Right cardiac atrium (tissue), 5 donors: ENCODE results near the gene C10orf143. TPM values are rescaled to one million over a fixed set of nuclear protein-coding genes. Genes with fewer than 3 reads are reported as not detected.

Experiments
- ATAC-seq, 2 donors: fragments of 200-7000 bp; cut with Tn5 transposase; one replicate each; pipeline versions ENCODE4 v1.8.0 to v1.9.1; 2020; ENCODE audit warnings: moderate library complexity in 2 of 2, mild to moderate bottlenecking in 1 of 2
- DNase-seq, 3 donors: peaks; one replicate each; pipeline ENCODE4 v3.0.0-alpha.2; 2020
- H3K27ac ChIP-seq: one replicate; pipeline ENCODE4 v1.5.1; 2013; ENCODE audit warnings: mild to moderate bottlenecking, low read length, control low read depth, moderate library complexity
- H3K27me3 ChIP-seq: one replicate; pipeline ENCODE4 v1.6.1; 2013; ENCODE audit not compliant: control insufficient read depth, insufficient read depth
- H3K4me1 ChIP-seq: one replicate; pipeline ENCODE4 v1.6.1; 2013; ENCODE audit warnings: low read length; ENCODE audit not compliant: control insufficient read depth, insufficient read depth
- H3K4me3 ChIP-seq: one replicate; pipeline ENCODE4 v1.5.1; 2013; ENCODE audit warnings: low read length, control low read depth
- H3K9me3 ChIP-seq: one replicate; pipeline ENCODE4 v1.6.1; 2013; ENCODE audit warnings: low read length; ENCODE audit not compliant: control insufficient read depth
- WGBS: extraction: QIAGEN DNeasy Blood & Tissue Kit; methylation state at CpG from one replicate; pipeline ENCODE4 v1.1.7; 2013; 5-methylcytosine and 5-hydroxymethylcytosine counted together
- intact Hi-C, 4 donors: fragments of 100-400 bp; cut with DNase I; formaldehyde crosslinking; loops; one replicate each; pipeline versions ENCODE4 v1.11.0 to v1.14.0; 2022 to 2023
- long read RNA-seq, 4 donors: library from polyadenylated mRNA; unstranded; transcript quantifications; one replicate each; pipeline ENCODE4 v2.0.0, GENCODE V29; 2020 to 2021
- polyA plus RNA-seq: library from polyadenylated mRNA; stranded (reverse); fragments of 200-250 nt; gene quantifications from one replicate; pipeline ENCODE4 v1.2.3, GENCODE V29; 2013
- total RNA-seq, 4 donors: library from RNA; stranded (reverse); fragmentation: NEBNext Ultra II Directional; extraction: Animal tissue kit (Norgen Biotek cat#: 25700); gene quantifications; one replicate each; pipeline ENCODE4 v1.2.1, GENCODE V29; 2021
- donor health status: healthy with polysubstance abuse.
- donor health status: DM: no; HTN: yes; CAD: no.
- donor health status: DM: no; HTN: no; CAD: no.
- donor health status: DM: no; HTN: yes; CAD: no; lungs with severe emphysema.
- donor health status: DM: yes; HTN: yes; CAD: no.

Gene C10orf143
- total RNA-seq: 1 to 10 TPM; 1.7 to 2.8 (median 2.4) TPM
- 4.0 TPM for polyA plus RNA-seq
- long read RNA-seq, donor 1, partial matches to known transcripts: 0 of 5 reads
- long read RNA-seq, donor 1, other reads (novel, unspliced or antisense): 4 of 5 reads
- long read RNA-seq, donor 2, partial matches to known transcripts: 0 of 2 reads
- long read RNA-seq, donor 2, other reads (novel, unspliced or antisense): 1 of 2 reads
- long read RNA-seq, donor 3, partial matches to known transcripts: 2 of 8 reads
- long read RNA-seq, donor 3, other reads (novel, unspliced or antisense): 6 of 8 reads
- long read RNA-seq, donor 4: 0 reads

GRCh38 chr10:130110246-130111112 lies at the start of gene C10orf143:
C10orf143 (minus strand) TSS chr10:130110830; CDS start chr10:130110772, 58 bp downstream.
- Histone ChIP-seq H3K27me3 (no peaks in the 10 kb centered on the region), H3K9me3 (no peaks in the 10 kb centered on the region), H3K4me3 (peak within 1 kb of the TSS; percentile 72), H3K27ac (peak within 1 kb of the TSS; percentile 91), H3K4me1 (peaks cover 3% of the 10 kb centered on the region)
- DNase-seq: peak; percentile 99
- intact Hi-C loops: no loop called here
- WGBS: under 1% methylated on average over 71 of the region's 71 CpGs
- peak; percentile 97 to 98 for ATAC-seq

- ATAC-seq: no peak
- H3K4me1 ChIP-seq: peaks cover 5% of the 10 kb centered on the region
- no peak for DNase-seq
Measured at GRCh38 chr10:130159192-130159794, 48.7 kb upstream of the C10orf143 start.

GRCh38 chr10:130146042-130146441 lies 35.4 kb upstream of the C10orf143 start:
- WGBS: 89% methylated on average over 4 of the region's 4 CpGs
- Histone ChIP-seq H3K27ac (no peak overlapping the region), H3K4me1 (peaks cover 7% of the 10 kb centered on the region), H3K27me3 (no peaks in the 10 kb centered on the region), H3K9me3 (no peaks in the 10 kb centered on the region), H3K4me3 (no peak overlapping the region)
- DNase-seq (no peak), ATAC-seq (no peak)
- intact Hi-C loops: no loop called here

More at GRCh38 chr10:130159192-130159794, 48.7 kb upstream of the C10orf143 start:
- Histone ChIP-seq H3K9me3 (no peaks in the 10 kb centered on the region), H3K4me3 (no peak overlapping the region), H3K27me3 (no peaks in the 10 kb centered on the region), H3K27ac (no peak overlapping the region)
- intact Hi-C loops: no loop called here
- 72% methylated on average over 2 of the region's 2 CpGs for WGBS

- WGBS: 40% methylated on average over 2 of the region's 2 CpGs
- Histone ChIP-seq H3K4me1 (peaks cover 11% of the 10 kb centered on the region), H3K27me3 (no peaks in the 10 kb centered on the region), H3K4me3 (no peak overlapping the region), H3K27ac (no peak overlapping the region), H3K9me3 (no peaks in the 10 kb centered on the region)
- DNase-seq (no peak), ATAC-seq (no peak)
- intact Hi-C loops: no loop called here
Measured at GRCh38 chr10:130141878-130142277, 31.2 kb upstream of the C10orf143 start.

- ATAC-seq: no peak
- intact Hi-C loops: no loop called here
- H3K4me1 ChIP-seq: peaks cover 11% of the 10 kb centered on the region
Measured at GRCh38 chr10:130141460-130141859, 30.8 kb upstream of the C10orf143 start.

GRCh38 chr10:130141038-130141437 lies 30.4 kb upstream of the C10orf143 start:
- H3K4me3 ChIP-seq: no peak overlapping the region
- ATAC-seq: no peak
- H3K4me1 ChIP-seq: peaks cover 11% of the 10 kb centered on the region
- H3K27ac ChIP-seq: no peak overlapping the region
- no peaks in the 10 kb centered on the region for H3K9me3 ChIP-seq
- intact Hi-C loops: no loop called here
- WGBS: 85% methylated on average over 4 of the region's 4 CpGs
- no peaks in the 10 kb centered on the region for H3K27me3 ChIP-seq
- DNase-seq: no peak

More at GRCh38 chr10:130141460-130141859, 30.8 kb upstream of the C10orf143 start:
- Histone ChIP-seq H3K27ac (no peak overlapping the region), H3K4me3 (no peak overlapping the region), H3K9me3 (no peaks in the 10 kb centered on the region), H3K27me3 (no peaks in the 10 kb centered on the region)
- 44% methylated on average over 1 of the region's 1 CpG for WGBS
- DNase-seq: no peak

- no peaks in the 10 kb centered on the region for H3K27me3 ChIP-seq
- DNase-seq: no peak
- WGBS: 88% methylated on average over 1 of the region's 1 CpG
Measured at GRCh38 chr10:130140425-130140824, 29.8 kb upstream of the C10orf143 start.

GRCh38 chr10:130138479-130138866 lies 27.8 kb upstream of the C10orf143 start:
- H3K4me3 ChIP-seq: no peak overlapping the region
- no peaks in the 10 kb centered on the region for H3K9me3 ChIP-seq
- H3K27me3 ChIP-seq: no peaks in the 10 kb centered on the region
- peaks cover 11% of the 10 kb centered on the region for H3K4me1 ChIP-seq
- ATAC-seq (no peak), DNase-seq (no peak)
- intact Hi-C loops: no loop called here
- H3K27ac ChIP-seq: no peak overlapping the region
- WGBS: 74% methylated on average over 3 of the region's 3 CpGs

More at GRCh38 chr10:130140425-130140824, 29.8 kb upstream of the C10orf143 start:
- Histone ChIP-seq H3K9me3 (no peaks in the 10 kb centered on the region), H3K4me1 (peaks cover 11% of the 10 kb centered on the region), H3K4me3 (no peak overlapping the region), H3K27ac (no peak overlapping the region)
- no peak for ATAC-seq
- intact Hi-C loops: no loop called here

- no peak for ATAC-seq
- Histone ChIP-seq H3K4me3 (peak overlapping the region; percentile 85), H3K9me3 (no peaks in the 10 kb centered on the region), H3K27ac (no peak overlapping the region), H3K27me3 (no peaks in the 10 kb centered on the region), H3K4me1 (peaks cover 10% of the 10 kb centered on the region)
- WGBS: 89% methylated on average over 28 of the region's 28 CpGs
- intact Hi-C loops: no loop called here
- DNase-seq: no peak
Measured at GRCh38 chr10:130137659-130138478, 27.2 kb upstream of the C10orf143 start.

- ATAC-seq: no peak
- no peaks in the 10 kb centered on the region for H3K9me3 ChIP-seq
- H3K4me1 ChIP-seq: peaks cover 6% of the 10 kb centered on the region
- no peak for DNase-seq
- intact Hi-C loops: no loop called here
- whole genome bisulfite sequencing: 3% methylated on average over 10 of the region's 10 CpGs
- no peaks in the 10 kb centered on the region for H3K27me3 ChIP-seq
- H3K27ac ChIP-seq: peak overlapping the region; percentile 83
- peak overlapping the region; percentile 85 for H3K4me3 ChIP-seq
Measured at GRCh38 chr10:130137090-130137448, 26.4 kb upstream of the C10orf143 start.
